HEK293T (cell line): ENCODE data around the gene FOXQ1.

ENCODE experiments used
- CTCF ChIA-PET: fragments of 350-600 bp; formaldehyde crosslinking; extraction: SDS; loops from one replicate; lab custom pipeline; 2021; ENCODE audit warnings: antibody characterized with exemption, inconsistent platforms; lab: Yijun Ruan, JAX
- POLR2A ChIA-PET: fragments of 350-600 bp; formaldehyde crosslinking; extraction: SDS; loops from one replicate; lab custom pipeline; 2020; ENCODE audit warnings: antibody characterized with exemption, inconsistent platforms; lab: Yijun Ruan, JAX
- DNase-seq: peaks from one replicate; pipeline ENCODE4 v3.0.0; 2012; ENCODE audit warnings: mixed read lengths; ENCODE audit errors: extremely low spot score
- ARNT ChIP-seq: fragments of 450-650 bp; IDR thresholded peaks from 2 replicates; pipeline ENCODE4 v1.6.1; 2017; ENCODE audit warnings: mild to moderate bottlenecking
- BHLHE40 ChIP-seq: fragments of 450-650 bp; IDR thresholded peaks from 2 replicates; pipeline ENCODE4 v1.6.1; 2016; ENCODE audit warnings: mild to moderate bottlenecking, moderate library complexity, borderline replicate concordance
- CTBP1 ChIP-seq: fragments of 450-650 bp; IDR thresholded peaks from 2 replicates; pipeline ENCODE4 v1.6.1; 2016; ENCODE audit warnings: borderline replicate concordance
- ELF4 ChIP-seq: fragments of 450-650 bp; IDR thresholded peaks from 2 replicates; pipeline ENCODE4 v1.6.1; 2017; ENCODE audit warnings: antibody characterized with exemption
- FOXA1 ChIP-seq: fragments of 450-650 bp; IDR thresholded peaks from 2 replicates; pipeline ENCODE4 v1.6.1; 2016; ENCODE audit warnings: mild to moderate bottlenecking
- FOXK2 ChIP-seq: fragments of 450-650 bp; IDR thresholded peaks from 2 replicates; pipeline ENCODE4 v1.6.1; 2016; ENCODE audit warnings: mild to moderate bottlenecking
- FOXM1 ChIP-seq: fragments of 450-650 bp; IDR thresholded peaks from 2 replicates; pipeline ENCODE4 v1.6.1; 2017; ENCODE audit warnings: mild to moderate bottlenecking, borderline replicate concordance
- HDGF ChIP-seq: fragments of 450-650 bp; IDR thresholded peaks from 2 replicates; pipeline ENCODE4 v1.6.1; 2017; ENCODE audit warnings: antibody characterized with exemption, borderline replicate concordance
- L3MBTL2 ChIP-seq: fragments of 450-650 bp; conservative IDR thresholded peaks from 2 replicates; pipeline ENCODE4 v1.6.1; 2016; ENCODE audit warnings: mild to moderate bottlenecking
- LEF1 ChIP-seq: fragments of 450-650 bp; IDR thresholded peaks from 2 replicates; pipeline ENCODE4 v1.6.1; 2017; ENCODE audit warnings: mild to moderate bottlenecking, borderline replicate concordance
- NFRKB ChIP-seq: fragments of 450-650 bp; IDR thresholded peaks from 2 replicates; pipeline ENCODE4 v1.6.1; 2016; ENCODE audit warnings: mild to moderate bottlenecking, moderate library complexity
- SP1 ChIP-seq: fragments of 450-650 bp; IDR thresholded peaks from 2 replicates; pipeline ENCODE4 v1.6.1; 2017
- SUZ12 ChIP-seq: fragments of 450-650 bp; IDR thresholded peaks from 2 replicates; pipeline ENCODE4 v1.6.1; 2016; ENCODE audit warnings: mild to moderate bottlenecking
- TARDBP ChIP-seq: fragments of 450-650 bp; IDR thresholded peaks from 2 replicates; pipeline ENCODE4 v1.6.1; 2016
- ZNF384 ChIP-seq: fragments of 450-650 bp; IDR thresholded peaks from 2 replicates; pipeline ENCODE4 v1.6.1; 2016
- TF ChIP-seq, protein P1 (sequence below): fragments of 450-650 bp; IDR thresholded peaks from 2 replicates; pipeline ENCODE4 v1.6.1; 2016

The FOXQ1 gene

GRCh38 chr6:1322156-1322555, 10.3 kb downstream of the FOXQ1 start:
- DNase-seq = no peak
- POLR2A ChIA-PET = no interaction called here
- CTCF ChIA-PET = interaction anchor here (0.7 to 1.3 kb wide), 2 partner anchors 9 to 24 kb away, joined by 3 to 4 read pairs; no protein-coding TSS in a partner anchor
- TF ChIP-seq ARNT (no peak), FOXM1 (no peak), CTBP1 (no peak), LEF1 (no peak), SUZ12 (no peak), HDGF (no peak), ELF4 (no peak)
- TF ChIP-seq, protein P1, sequence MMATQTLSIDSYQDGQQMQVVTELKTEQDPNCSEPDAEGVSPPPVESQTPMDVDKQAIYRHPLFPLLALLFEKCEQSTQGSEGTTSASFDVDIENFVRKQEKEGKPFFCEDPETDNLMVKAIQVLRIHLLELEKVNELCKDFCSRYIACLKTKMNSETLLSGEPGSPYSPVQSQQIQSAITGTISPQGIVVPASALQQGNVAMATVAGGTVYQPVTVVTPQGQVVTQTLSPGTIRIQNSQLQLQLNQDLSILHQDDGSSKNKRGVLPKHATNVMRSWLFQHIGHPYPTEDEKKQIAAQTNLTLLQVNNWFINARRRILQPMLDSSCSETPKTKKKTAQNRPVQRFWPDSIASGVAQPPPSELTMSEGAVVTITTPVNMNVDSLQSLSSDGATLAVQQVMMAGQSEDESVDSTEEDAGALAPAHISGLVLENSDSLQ = no peak

DNA sequence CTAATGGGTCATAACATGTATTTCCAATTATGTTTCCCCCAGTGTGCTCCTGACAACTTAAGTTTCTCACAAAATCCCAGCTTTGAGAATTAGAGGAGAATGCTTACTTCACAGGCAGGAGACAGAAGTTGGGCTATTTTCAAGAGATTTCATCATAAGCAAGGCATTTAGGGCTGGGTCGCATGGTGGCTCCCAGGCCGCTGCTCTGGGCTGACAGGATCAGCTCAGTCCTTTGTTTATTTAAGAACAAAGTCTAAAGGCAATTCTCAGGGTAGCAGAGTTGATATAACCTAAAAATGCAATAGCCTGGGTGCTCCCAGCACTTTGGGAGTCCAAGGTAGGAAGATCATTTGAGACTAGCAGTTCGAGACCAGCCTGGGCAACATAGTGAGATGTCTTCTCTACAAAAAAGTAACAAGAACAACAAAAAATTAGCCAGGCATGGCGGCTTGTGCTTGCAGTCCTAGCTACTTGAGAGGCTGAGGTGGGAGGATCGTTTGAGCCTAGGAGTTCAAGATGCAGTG, 10.9 kb downstream of the FOXQ1 start:
- POLR2A ChIA-PET = no interaction called here
- no peak for DNase-seq
- TF ChIP-seq LEF1 = no peak
- TF ChIP-seq SUZ12 = no peak
- TF ChIP-seq FOXM1 = no peak
- no peak for TF ChIP-seq SP1
- no peak for TF ChIP-seq TARDBP
- no peak for TF ChIP-seq NFRKB
- TF ChIP-seq ARNT = no peak
- TF ChIP-seq L3MBTL2 = no peak
- no peak for TF ChIP-seq HDGF
- TF ChIP-seq BHLHE40 = no peak
- CTCF ChIA-PET = interaction anchor here (0.6 to 1.3 kb wide), 3 partner anchors 10 to 776 kb away, joined by 3 to 4 read pairs (median 3); no protein-coding TSS in a partner anchor

- TF ChIP-seq LEF1 (no peak), ZNF384 (no peak)
- ChIA-PET POLR2A (no interaction called here), CTCF (interaction anchor here (0.7 kb wide), 1 partner anchor 71 kb away, joined by 3 read pairs; no protein-coding TSS in a partner anchor)
- DNase-seq = no peak
Observed at GRCh38 chr6:1324936-1325335, 13.0 kb downstream of the FOXQ1 start.

DNA sequence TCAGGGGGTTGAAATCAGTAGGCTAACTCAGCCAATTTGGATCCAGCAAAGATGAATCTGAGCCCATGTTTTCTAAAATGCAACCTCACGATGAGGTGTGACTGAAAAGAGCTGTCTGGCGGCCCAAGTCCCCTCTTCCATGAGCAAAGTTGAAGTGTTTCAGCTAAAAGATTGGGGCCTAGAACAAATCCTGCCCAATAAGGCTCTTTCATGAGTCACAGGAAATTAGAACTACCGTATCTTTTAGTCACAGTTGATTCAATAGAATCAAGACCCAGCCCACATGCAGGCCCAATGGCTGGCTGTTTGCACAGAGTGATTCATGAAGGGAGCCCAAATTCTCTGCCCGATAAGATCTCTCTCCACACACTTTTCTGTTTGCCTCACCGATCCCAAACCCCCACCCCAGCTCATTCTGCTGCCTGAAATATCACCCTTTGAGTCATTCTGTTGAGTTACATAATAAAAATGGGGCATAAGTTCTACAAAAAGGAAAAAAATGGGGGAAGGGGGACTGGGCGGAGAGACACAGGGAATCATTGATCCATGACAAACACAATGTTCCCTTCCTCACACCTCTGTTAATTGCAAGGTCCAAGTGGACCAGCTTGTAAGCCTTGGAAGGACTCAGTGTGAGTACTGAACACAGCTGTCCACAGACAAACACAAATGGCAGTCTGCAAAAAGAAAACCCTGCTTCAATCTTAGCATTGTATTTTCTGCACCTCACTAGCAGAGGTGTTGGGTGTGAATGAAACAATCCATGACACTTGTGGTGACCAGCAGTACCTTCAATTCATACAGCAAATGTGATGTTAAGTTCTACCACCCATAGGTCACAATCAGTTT, 13.8 kb downstream of the FOXQ1 start:
- no peak for DNase-seq
- TF ChIP-seq FOXM1 (no peak), ELF4 (no peak), TARDBP (no peak), L3MBTL2 (no peak), FOXK2 (no peak)
- ChIA-PET CTCF (interaction anchor here (0.7 kb wide), 2 partner anchors 13 to 71 kb away, joined by 3 read pairs; no protein-coding TSS in a partner anchor), POLR2A (no interaction called here)

- TF ChIP-seq FOXA1 (no peak), TARDBP (no peak), ELF4 (no peak), LEF1 (no peak), SUZ12 (no peak), FOXK2 (no peak), CTBP1 (no peak), FOXM1 (no peak), HDGF (no peak), NFRKB (no peak)
- TF ChIP-seq, protein P1 = no peak
- DNase-seq = no peak
- ChIA-PET CTCF (no interaction called here), POLR2A (no interaction called here)
Observed at GRCh38 chr6:1326535-1327121, 14.7 kb downstream of the FOXQ1 start.

DNA sequence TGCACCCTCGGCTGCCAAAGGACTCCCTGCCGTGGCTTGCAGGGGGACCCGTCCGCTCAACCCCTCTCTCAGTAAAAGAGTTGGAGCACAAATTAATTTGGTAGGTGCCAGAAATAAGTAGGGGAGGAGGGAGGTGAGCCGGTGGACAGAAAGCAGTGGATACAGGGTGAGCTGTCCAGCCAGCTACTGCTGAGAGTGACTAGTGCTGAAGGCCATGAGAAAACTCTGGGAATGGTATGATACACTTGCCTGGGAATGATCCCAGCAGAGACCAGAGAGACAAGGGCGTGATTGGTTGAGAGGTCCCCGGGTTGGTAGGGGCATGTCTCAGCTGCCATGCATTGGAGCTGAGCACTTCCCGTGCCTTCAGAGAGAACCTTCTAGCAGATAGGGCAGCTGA, 15.7 kb downstream of the FOXQ1 start:
- no peak for TF ChIP-seq FOXK2
- TF ChIP-seq LEF1 = no peak
- no peak for TF ChIP-seq NFRKB
- TF ChIP-seq SP1 = no peak
- ChIA-PET POLR2A (no interaction called here), CTCF (interaction anchor here (0.5 to 0.6 kb wide), 2 partner anchors 205 to 279 kb away, joined by 3 to 4 read pairs; no protein-coding TSS in a partner anchor)
- DNase-seq = no peak

DNA sequence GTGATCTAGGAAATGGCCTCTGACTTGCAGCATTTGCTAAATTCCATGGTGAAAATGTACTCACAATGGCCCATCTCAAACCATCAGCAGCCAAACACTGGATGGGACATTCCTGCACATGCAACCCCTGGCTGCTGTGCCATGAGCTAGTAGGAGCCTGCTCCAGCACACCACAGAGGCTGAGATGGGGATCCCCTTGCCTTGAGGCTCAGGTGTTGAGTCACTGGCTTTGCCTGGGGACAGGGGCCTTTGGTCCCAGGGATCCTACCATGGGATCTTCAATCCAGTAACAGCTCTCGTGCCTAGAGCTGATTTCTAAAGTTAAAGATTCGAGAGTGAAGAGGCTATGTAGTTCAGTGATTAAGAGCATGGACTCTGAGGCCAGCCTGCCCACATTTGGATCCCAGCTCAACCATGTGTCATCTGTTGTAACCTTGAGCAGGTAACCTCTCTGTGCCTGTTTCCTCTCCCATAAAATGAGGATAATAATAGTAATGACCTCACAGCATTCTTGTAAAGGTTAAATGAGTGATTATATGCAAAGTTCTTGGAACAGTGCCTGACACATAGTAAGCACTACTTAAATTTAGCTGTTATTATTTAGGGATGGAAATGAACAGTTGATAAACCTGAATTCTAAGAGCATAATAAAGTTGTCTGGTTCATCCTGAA, 16.4 kb downstream of the FOXQ1 start:
- TF ChIP-seq, protein P1 = no peak
- TF ChIP-seq TARDBP (no peak), FOXM1 (no peak)
- ChIA-PET CTCF (interaction anchor here (0.5 to 0.6 kb wide), 2 partner anchors 205 to 280 kb away, joined by 3 to 4 read pairs; no protein-coding TSS in a partner anchor), POLR2A (no interaction called here)
- no peak for DNase-seq
